Subcutaneous adipose tissue (tissue), 4 donors: Measurements from ENCODE around the gene VASH1. TPM values are rescaled to one million over a fixed set of nuclear protein-coding genes. Genes with fewer than 3 reads are reported as not detected.

ENCODE experiments used
- total RNA-seq, 4 donors: library from RNA; depleted of rRNA; stranded (reverse); fragments of >200 nt; gene quantifications; one replicate each; pipeline ENCODE4 v1.1.0, GENCODE V29; 2016
- TF ChIP-seq, protein P1 (sequence below): fragments of 450-650 bp; IDR thresholded peaks from one replicate; pipeline ENCODE4 v1.5.1; 2016; ENCODE audit warnings: low read depth, mild to moderate bottlenecking, control low read depth, antibody characterized with exemption, moderate library complexity

The VASH1 gene
- total RNA-seq, 4 donors from 2014 or later = 2.4 to 11.4 (median 8.5) TPM

DNA sequence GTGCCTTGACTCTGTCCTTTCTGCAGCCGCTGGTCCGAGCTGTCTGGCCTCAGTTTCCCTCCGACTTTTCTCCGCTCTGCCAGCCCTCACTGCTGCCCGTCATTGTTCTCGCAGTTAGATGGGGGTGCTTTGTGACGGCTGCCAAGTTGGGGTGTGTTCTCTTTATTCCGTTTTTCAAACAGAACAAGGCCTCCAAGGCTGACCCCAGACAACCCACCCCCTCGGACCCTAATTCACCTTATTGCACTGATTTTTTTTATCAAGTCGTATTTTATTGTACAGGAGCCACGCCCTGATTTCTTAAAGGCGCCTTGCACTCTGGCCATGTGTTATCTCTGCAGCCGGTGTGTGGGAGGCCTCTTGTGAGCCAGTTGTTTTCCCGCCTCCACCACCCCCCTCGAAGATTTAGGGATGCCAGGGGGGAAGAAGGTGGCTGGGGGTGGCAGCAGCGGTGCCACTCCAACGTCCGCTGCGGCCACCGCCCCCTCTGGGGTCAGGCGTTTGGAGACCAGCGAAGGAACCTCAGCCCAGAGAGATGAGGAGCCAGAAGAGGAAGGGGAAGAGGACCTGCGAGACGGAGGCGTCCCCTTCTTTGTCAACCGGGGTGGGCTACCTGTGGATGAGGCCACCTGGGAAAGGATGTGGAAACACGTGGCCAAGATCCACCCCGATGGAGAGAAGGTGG is 1.3 kb downstream of the VASH1 start:
- TF ChIP-seq, protein P1, sequence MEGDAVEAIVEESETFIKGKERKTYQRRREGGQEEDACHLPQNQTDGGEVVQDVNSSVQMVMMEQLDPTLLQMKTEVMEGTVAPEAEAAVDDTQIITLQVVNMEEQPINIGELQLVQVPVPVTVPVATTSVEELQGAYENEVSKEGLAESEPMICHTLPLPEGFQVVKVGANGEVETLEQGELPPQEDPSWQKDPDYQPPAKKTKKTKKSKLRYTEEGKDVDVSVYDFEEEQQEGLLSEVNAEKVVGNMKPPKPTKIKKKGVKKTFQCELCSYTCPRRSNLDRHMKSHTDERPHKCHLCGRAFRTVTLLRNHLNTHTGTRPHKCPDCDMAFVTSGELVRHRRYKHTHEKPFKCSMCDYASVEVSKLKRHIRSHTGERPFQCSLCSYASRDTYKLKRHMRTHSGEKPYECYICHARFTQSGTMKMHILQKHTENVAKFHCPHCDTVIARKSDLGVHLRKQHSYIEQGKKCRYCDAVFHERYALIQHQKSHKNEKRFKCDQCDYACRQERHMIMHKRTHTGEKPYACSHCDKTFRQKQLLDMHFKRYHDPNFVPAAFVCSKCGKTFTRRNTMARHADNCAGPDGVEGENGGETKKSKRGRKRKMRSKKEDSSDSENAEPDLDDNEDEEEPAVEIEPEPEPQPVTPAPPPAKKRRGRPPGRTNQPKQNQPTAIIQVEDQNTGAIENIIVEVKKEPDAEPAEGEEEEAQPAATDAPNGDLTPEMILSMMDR = no peak

DNA sequence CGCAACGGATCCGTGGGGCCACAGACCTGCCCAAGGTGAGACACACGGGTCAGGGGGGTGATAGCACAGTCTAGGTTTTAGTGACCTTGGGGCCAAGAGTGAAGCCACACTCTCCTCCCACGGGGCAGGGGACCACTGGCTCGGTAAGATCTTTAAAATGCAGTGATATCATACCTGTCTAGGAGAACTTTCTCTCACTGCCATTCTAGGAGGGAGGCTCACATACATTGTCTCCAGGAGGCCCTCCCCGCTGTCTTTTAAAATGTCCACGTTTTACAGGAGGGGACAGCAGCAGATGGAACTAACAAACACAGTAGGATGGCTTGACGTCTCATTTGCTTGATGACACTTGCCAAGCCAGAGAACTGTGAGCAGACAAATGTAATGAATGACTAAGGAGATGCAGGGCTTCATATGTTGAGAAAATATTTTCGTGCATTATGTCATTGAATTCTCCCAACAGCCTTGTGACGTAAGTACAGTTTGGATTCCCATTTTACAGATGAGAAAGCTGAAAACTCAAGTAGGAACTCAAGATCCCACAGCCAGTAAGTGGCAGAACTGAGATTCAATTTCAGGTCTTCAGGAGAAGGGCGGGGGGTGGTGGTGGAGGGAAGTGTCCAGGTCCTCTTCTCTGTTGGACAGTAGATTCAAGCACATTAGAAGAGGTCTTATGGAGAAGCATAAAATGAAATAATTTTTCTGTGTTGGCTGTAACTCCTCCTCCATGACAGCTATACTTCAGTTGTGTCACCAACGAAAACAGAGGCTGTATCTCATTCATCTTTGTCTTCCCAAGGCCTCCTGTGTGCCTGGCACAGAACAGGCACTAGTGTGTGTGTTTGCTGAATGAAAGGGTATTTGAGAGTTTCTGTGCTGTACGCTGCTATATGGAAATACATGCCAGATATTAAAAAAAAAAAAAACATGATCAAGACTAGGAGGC is 2.1 kb downstream of the VASH1 start:
- TF ChIP-seq, protein P1 = no peak

DNA sequence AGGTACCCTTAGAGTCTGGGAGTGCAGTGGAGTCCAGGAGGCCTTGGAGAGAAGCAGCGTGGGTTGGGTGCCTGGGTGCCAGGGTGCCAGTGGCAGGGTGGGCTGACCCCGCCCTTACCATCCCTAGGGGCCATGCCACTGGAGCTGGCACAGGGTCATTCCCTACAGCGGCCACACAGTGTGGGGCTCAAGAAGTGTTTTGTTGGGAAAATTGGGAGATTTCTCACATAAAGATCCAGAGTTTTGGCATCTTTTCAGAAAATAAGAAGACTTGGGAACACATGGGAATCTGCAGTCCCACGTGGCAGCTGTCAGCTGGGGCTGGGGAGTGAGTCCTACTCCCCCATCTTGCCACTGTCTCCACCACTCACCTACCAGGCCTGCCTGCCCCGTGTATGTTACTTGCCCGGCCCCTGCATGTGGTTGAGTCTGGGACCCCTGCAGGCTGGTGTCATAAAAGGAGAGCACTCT is 4.2 kb downstream of the VASH1 start:
- TF ChIP-seq, protein P1 = no peak

- TF ChIP-seq, protein P1 = no peak
Measured at GRCh38 chr14:76767681-76768656, 6.7 kb downstream of the VASH1 start.

GRCh38 chr14:76768671-76769500 is 7.6 kb downstream of the VASH1 start:
- TF ChIP-seq, protein P1 = no peak

- TF ChIP-seq, protein P1 = no peak
Measured at GRCh38 chr14:76769636-76770292, 8.5 kb downstream of the VASH1 start.
